Stimulated activated CD4-positive, alpha-beta T cell treated with anti-CD3 and anti-CD28 coated beads, Interleukin-12 subunit alpha, Interleukin-12 subunit beta, amount 100 ng/mL, for 24 hours (primary cell): ENCODE data around the gene TMF1.

Experiments
- DNase-seq, 2 experiments: peaks; one replicate each; pipeline ENCODE4 v3.0.0-alpha.2; 2020; ENCODE audit warnings: low read depth in 2 of 2

Gene TMF1

DNA sequence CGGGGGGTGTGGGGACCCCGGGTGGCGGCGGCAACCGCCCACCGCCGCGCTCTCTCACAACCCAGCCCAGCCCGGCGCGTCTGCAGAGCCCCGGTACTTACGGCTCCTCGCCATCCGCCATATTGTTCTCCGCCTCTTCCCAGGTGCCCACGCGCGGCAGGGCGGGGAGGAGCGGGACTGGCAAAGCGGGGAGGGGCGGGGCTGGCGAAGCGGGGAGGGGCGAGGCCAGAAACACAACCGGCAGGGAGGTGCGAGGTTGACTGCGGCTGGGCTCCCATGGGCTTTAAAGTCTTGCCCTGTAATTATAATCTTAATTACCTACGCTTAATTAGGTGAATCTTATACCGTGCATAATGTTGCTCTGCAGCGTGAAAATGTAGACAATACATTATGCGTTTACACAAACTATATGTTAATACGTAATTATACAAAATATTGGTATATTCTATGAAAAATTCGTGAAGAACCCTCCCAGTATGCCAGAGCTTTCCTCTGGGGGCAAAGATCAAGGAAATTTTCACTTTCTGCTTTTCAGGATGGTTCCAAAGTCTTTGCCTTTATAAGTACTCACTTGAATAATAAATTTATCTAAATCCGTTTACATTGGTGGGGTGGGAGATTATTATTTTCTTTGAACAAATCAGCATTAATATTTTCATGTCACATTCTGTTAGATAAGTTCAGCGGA is 28.2 kb upstream of the TMF1 start, which contains the start of gene UBA3:
UBA3 (minus strand) TSS at position 133 of the 688 bp plus-strand sequence; CDS start at position 121, 12 bp downstream.
- peak; percentile 87 to 92 for DNase-seq

- DNase-seq = no peak
Observed at GRCh38 chr3:69079269-69080159, 27.4 kb upstream of the TMF1 start.

- no peak for DNase-seq
Observed at GRCh38 chr3:69072928-69073327, 20.8 kb upstream of the TMF1 start.

- no peak for DNase-seq
Observed at GRCh38 chr3:69066121-69066520, 14.0 kb upstream of the TMF1 start.

DNA sequence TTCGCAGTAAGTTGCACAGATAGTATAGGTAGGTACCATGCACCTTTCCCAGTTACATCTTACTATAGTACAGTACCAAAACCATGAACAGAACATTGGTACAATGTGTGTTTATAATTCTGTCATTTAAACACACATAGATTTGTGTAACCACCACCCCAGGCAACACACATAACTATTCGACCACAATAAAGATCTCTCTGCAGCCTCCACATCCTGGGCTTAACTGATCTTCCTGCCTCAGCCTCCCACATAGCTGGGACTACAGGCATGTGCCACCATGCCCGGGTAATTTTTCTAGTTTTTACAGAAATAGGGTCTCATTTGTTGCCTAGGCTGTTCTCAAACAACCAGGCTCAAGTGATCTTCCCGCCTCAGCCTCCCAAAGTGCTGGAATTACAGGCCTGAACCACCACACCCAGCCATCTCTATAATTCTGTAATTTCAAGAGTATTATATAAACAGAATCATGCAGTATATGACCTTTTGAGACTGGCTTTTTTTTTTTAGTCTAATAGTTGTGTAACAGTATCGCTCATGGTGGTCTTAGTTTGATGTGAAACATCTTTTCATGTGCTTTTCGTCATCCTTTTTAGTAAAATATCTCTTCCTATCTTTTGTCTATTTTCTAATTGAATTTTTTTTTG is 13.3 kb upstream of the TMF1 start:
- no peak for DNase-seq

DNA sequence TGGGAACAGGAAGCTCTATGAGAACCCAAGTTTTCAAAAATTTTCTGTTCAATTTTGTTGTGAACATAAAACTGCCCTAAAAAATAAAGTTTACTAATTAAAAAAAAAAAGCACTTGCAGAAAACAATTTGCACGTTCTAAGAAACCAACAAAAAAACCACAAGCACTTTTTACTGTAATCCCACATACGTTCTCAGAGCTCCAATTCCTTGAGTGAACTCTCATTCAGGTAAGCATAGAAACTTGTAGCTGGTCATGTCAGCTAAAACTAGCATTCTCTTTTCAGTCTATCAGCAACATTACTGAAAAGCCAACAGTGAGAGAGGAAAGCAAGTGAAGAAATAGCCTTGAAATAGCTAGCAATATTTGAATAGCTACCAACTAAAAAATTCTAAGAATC is 11.5 kb upstream of the TMF1 start:
- DNase-seq = no peak

DNA sequence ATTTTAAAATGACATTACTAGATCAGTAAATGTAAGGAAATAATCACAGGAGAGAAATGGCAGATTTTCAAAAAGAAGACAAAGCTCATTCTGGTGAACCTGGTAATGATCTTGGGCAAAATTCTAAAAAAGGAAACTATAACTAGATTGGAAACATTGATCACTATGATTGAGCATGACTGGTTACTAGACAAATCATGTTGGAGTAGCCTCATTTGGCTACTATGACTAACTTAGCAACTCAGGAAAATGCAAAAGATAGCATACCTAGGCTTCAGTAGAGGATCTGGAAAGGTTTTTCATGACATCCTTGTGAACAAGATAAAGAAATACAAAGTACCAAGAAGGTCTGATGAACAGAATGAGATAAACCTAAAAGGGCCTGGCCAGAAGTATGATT is 7.6 kb upstream of the TMF1 start:
- no peak for DNase-seq

DNA sequence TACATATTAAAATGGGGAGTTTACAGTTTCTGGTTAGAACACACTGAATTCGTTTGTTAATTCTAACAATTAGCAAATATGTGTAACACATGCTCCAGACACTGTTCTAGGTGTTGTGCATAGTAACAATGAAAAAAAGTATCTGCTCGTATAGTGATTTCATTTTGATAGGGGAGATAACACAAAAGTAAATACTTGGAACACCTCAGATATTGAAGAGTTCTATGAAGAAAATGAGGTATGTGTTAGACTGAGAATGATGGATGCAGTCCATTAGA is 6.8 kb upstream of the TMF1 start:
- no peak for DNase-seq

DNA sequence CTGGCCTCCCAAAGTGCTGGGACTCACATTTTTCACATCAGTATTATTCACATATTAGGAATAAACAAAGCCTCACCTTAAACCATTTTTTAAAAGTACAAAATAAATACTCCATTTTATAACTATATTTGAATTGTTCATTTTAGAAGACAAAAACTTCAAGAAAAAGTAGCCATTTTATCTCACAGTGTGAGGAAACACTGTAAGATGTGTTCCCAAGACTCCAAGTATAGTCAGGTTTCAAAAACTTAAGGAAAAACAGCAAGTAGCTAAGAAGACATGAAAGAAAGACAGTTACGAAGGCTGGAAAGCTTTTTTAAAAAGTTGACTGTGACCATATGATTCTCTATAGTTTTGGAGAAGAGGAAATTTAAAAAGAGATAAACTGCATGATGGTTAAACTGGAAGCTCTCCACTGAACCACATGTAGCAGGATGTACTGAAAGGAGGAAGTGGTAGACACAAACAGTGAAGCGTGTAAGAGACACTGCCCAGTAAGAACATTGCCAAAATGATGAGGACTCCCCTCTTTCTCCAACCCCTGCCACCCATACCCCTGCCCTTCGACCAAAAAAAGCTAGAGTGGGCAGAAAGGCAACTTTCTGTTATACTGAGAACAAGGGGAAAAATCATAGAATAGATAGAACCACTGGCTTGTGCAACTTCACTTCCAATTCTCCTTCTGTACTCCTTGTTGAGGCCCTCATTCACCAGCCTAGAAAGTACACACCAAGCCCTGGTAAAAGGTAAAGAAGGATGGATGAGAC is 6.2 kb upstream of the TMF1 start:
- no peak for DNase-seq

- no peak for DNase-seq
Observed at GRCh38 chr3:69052472-69052898, 352 bp upstream of the TMF1 start.

DNA sequence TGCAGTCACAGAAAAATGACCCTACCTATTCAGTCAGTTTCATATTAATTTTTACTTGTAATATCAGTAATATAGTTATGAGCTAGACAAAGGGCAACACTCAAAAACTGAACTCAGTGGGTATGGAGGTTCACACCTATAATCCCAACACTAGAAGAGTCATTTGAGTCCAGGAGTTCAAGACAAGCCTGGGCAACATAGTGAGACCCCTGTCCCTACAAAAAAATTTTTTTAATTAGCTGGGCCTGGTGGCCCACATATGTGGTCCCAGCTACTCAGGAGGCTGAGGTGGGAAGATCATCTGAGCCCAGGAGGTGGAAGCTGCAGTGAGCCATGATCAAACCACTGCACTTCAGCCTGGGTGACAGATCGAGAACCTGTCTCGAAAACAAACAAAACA is 3.1 kb downstream of the TMF1 start:
- DNase-seq = no peak

DNA sequence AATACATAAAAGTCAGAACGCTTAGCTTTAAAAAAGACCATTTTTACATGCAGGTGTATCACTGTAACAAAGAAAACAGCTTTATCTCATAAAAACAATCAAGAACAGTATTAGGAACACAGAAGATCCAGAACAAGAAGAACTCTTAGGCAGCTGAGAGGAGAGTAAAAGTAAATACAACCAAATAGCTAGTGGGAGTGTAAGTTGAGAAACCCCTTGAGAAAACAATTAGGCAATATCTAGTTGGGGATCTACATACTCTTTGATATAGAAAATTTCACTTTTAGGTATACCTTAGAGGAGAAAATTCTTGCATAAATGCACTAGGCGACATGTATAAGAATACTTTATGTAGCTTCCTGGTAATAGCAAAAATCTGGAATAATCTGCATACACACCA is 7.5 kb downstream of the TMF1 start:
- DNase-seq = no peak

DNA sequence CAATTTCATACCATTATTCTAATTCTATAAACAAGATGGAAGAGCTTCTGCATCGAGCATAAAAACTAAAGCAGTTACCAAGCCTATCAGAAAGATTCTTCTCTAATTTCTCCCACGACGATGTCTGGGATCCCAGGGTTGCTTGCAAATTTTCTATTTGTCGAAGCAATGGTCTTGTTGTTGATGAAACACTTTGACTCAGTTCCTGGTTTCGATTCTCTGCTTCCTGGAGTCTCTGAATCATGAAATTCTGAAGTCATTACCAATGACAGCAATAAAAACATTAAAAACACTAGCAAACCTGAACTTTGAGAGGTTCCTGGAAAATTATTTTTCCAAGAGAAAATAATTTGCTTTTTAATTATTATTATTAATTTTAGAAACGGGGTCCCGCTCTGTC is 18.7 kb downstream of the TMF1 start:
- DNase-seq = no peak

- DNase-seq = no peak
Observed at GRCh38 chr3:69032737-69033136, 19.4 kb downstream of the TMF1 start.

GRCh38 chr3:69032142-69032541 is 20.0 kb downstream of the TMF1 start:
- DNase-seq = no peak

- DNase-seq = no peak
Observed at GRCh38 chr3:69031635-69032034, 20.5 kb downstream of the TMF1 start.

GRCh38 chr3:69020857-69021256 is 31.3 kb downstream of the TMF1 start:
- DNase-seq = no peak

GRCh38 chr3:69020424-69020823 is 31.7 kb downstream of the TMF1 start:
- DNase-seq = no peak

DNA sequence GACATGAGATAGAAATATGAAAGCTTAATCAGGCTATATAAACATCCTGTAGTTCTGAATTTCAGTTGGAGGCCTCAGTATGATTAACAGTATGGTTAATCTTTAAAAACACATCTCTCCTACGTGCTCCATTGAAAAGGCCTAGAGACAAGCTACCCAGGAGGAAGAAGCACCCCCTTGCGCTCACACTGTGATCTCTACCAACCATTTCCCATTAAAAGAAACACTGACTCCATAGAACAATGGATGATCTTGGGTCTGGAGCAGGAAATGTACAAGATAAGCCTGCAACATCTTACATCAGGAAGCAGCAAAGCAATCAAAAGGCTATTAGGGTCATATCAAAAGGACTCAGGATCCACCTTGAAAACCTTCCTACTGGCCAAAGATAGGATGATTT is 35.2 kb downstream of the TMF1 start:
- no peak for DNase-seq

DNA sequence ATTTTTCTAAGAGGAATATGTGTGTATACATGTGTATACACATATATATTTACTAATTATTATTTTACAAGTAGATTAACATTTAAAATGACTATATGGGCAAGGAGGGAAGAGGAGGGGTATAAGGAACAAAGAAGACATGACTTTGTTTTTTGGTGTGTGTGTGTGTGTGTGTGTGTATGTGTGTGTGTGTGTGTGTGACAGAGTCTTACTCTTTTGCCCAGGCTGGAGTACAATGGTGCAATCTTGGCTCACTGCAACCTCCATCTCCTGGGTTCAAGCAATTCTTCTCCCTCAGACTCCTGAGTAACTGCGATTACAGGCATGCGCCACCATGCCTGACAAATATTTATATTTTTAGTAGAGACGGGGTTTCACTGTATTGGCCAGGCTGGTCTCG is 36.0 kb downstream of the TMF1 start:
- DNase-seq = no peak

DNA sequence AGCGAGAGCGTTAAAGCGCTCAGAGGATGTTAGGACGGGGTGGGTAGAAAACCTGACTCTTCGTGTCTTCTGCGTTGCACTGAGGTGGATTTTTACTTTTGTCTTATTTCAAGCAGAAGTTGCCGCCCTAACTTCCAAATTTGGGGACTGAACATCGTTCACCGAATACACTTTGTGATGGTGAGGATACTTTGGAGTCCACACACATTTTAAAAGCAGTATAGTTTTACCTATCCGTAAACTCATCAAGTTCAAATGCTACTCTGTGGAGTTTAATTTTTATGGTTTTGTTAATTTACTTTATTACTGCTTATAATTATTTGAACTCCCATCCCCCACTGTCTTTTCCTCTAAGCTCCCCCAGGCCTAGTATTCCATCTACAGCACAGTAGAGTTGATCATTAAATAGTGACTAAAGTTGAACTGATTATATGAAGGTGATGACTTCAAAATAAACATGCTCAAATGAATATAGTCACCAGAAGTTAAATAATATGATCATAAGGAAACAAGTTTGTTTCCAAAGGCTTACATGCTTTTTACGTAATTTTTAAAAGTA is 38.0 kb downstream of the TMF1 start:
- DNase-seq = no peak
